ENCODE results near the gene GADD45GIP1. TPM values are rescaled to one million over a fixed set of nuclear protein-coding genes. Genes with fewer than 3 reads are reported as not detected.
"Not testable (repeated sequence)": the region's sequence is repeated elsewhere in the genome, so short reads cannot be mapped to it uniquely, and the experiment has no call there.

The GADD45GIP1 gene
- total RNA-seq, 1 experiment from 2014 or later = 36.7 TPM

DNA sequence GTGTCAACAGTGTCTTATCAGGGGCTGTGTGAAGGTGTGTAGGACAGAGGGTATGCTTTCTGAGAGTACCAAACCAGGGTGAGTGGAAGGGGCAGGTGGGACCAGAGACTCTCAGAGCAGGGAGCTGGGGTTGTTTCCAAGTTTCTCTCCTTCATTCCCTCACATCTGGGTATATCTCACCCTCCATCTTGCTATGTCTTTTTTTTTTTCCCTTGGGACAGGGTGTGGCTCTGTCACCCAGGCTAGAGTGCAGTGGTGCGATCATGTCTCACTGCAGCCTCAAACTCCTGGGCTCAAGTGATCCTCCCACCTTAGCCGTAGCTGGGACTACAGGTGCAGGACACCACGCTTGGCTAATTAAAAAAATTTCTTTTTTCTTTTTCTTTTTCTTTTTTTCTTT lies 23.0 kb upstream of the GADD45GIP1 start:
- Histone ChIP-seq H3K4me3 (ENCODE audit: low read depth in 2 of 2, low read length in 2 of 2) (no peak overlapping the region), H3K27ac (ENCODE audit: low read length) (no peak overlapping the region), H3K27me3 (ENCODE audit: control insufficient read depth, insufficient read depth, low read length) (no peaks in the 10 kb centered on the region), H3K4me1 (ENCODE audit: control insufficient read depth, insufficient read depth, low read length) (peaks cover 7% of the 10 kb centered on the region), H3K9me3 (ENCODE audit: control insufficient read depth, insufficient read depth, low read depth, low read length) (no peaks in the 10 kb centered on the region), H3K36me3 (ENCODE audit: control insufficient read depth, insufficient read depth, low read length) (no peaks in the 10 kb centered on the region)
- no TSS peak for BruUV-seq (replicated peaks)
- ATAC-seq (no peak), DNase-seq (ENCODE audit: low read depth, low spot score) (no peak)
- in situ Hi-C loops (cut with HindIII; ENCODE audit: low pct_unique_long_range_greater_than_20kb, low sequenced_read_pairs) (no loop called here), intact Hi-C loops (cut with micrococcal nuclease; ENCODE audit: unreplicated experiment) (loop anchor here (5.0 to 10.0 kb wide), 3 partner anchors 55 to 282 kb away; no protein-coding TSS in a partner anchor)
- POLR2A ChIA-PET = interaction anchor here (0.5 kb wide), 1 partner anchor 274 kb away, joined by 5 read pairs; no protein-coding TSS in a partner anchor
- CTCF ChIA-PET = no interaction called here
- TF ChIP-seq, protein P1, sequence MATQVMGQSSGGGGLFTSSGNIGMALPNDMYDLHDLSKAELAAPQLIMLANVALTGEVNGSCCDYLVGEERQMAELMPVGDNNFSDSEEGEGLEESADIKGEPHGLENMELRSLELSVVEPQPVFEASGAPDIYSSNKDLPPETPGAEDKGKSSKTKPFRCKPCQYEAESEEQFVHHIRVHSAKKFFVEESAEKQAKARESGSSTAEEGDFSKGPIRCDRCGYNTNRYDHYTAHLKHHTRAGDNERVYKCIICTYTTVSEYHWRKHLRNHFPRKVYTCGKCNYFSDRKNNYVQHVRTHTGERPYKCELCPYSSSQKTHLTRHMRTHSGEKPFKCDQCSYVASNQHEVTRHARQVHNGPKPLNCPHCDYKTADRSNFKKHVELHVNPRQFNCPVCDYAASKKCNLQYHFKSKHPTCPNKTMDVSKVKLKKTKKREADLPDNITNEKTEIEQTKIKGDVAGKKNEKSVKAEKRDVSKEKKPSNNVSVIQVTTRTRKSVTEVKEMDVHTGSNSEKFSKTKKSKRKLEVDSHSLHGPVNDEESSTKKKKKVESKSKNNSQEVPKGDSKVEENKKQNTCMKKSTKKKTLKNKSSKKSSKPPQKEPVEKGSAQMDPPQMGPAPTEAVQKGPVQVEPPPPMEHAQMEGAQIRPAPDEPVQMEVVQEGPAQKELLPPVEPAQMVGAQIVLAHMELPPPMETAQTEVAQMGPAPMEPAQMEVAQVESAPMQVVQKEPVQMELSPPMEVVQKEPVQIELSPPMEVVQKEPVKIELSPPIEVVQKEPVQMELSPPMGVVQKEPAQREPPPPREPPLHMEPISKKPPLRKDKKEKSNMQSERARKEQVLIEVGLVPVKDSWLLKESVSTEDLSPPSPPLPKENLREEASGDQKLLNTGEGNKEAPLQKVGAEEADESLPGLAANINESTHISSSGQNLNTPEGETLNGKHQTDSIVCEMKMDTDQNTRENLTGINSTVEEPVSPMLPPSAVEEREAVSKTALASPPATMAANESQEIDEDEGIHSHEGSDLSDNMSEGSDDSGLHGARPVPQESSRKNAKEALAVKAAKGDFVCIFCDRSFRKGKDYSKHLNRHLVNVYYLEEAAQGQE (IDR thresholded peaks at IDR 0.05; ENCODE audit: insufficient read depth in 1 of 2, low read depth in 2 of 2, low read length in 1 of 2) = no peak
- TF ChIP-seq SIN3A (IDR thresholded peaks at IDR 0.05; ENCODE audit: borderline replicate concordance, insufficient read depth, low read depth, low read length) (no peak), POLR2AphosphoS5 (IDR thresholded peaks at IDR 0.05; ENCODE audit: low read depth, low read length) (no peak), TCF7L2 (IDR thresholded peaks at IDR 0.05; ENCODE audit: low read depth, low read length) (no peak)
- TF ChIP-seq, protein P2, sequence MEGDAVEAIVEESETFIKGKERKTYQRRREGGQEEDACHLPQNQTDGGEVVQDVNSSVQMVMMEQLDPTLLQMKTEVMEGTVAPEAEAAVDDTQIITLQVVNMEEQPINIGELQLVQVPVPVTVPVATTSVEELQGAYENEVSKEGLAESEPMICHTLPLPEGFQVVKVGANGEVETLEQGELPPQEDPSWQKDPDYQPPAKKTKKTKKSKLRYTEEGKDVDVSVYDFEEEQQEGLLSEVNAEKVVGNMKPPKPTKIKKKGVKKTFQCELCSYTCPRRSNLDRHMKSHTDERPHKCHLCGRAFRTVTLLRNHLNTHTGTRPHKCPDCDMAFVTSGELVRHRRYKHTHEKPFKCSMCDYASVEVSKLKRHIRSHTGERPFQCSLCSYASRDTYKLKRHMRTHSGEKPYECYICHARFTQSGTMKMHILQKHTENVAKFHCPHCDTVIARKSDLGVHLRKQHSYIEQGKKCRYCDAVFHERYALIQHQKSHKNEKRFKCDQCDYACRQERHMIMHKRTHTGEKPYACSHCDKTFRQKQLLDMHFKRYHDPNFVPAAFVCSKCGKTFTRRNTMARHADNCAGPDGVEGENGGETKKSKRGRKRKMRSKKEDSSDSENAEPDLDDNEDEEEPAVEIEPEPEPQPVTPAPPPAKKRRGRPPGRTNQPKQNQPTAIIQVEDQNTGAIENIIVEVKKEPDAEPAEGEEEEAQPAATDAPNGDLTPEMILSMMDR (IDR thresholded peaks at IDR 0.05) = no peak

DNA sequence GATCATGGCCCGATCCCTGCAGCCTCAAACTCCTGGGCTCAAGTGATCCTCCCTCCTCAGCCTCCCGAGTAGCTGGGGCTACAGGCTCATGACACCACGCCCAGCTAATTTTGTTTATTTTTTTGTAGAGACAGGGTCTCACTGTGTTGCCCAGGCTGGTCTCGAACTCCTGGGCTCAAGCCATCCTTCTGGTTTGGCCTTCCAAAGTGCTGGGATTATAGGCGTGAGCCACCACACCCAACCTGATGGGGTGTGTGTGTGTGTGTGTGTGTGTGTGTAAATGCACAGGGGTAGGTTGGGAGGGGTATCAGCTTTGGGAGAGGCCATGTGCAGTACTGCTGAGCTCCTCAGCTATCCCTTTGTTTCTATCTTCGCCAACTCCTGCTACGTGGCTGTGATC lies 19.1 kb upstream of the GADD45GIP1 start:
- DNase-seq (ENCODE audit: low read depth, low spot score); in situ Hi-C loops (cut with HindIII; ENCODE audit: low pct_unique_long_range_greater_than_20kb, low sequenced_read_pairs); H3K36me3 ChIP-seq (ENCODE audit: control insufficient read depth, insufficient read depth, low read length); H3K4me1 ChIP-seq (ENCODE audit: control insufficient read depth, insufficient read depth, low read length); H3K9me3 ChIP-seq (ENCODE audit: control insufficient read depth, insufficient read depth, low read depth, low read length); ATAC-seq; H3K27ac ChIP-seq (ENCODE audit: low read length); H3K4me3 ChIP-seq (ENCODE audit: low read depth in 2 of 2, low read length in 2 of 2); BruUV-seq (replicated peaks); POLR2A ChIA-PET; H3K27me3 ChIP-seq (ENCODE audit: control insufficient read depth, insufficient read depth, low read length): not testable (repeated sequence)
- CTCF ChIA-PET = interaction anchor here (1.9 kb wide), 1 partner anchor 10 kb away, joined by 24 read pairs; no protein-coding TSS in a partner anchor
- intact Hi-C loops (cut with micrococcal nuclease; ENCODE audit: unreplicated experiment) = loop anchor here (5.0 kb wide), 2 partner anchors 116 to 286 kb away; no protein-coding TSS in a partner anchor

DNA sequence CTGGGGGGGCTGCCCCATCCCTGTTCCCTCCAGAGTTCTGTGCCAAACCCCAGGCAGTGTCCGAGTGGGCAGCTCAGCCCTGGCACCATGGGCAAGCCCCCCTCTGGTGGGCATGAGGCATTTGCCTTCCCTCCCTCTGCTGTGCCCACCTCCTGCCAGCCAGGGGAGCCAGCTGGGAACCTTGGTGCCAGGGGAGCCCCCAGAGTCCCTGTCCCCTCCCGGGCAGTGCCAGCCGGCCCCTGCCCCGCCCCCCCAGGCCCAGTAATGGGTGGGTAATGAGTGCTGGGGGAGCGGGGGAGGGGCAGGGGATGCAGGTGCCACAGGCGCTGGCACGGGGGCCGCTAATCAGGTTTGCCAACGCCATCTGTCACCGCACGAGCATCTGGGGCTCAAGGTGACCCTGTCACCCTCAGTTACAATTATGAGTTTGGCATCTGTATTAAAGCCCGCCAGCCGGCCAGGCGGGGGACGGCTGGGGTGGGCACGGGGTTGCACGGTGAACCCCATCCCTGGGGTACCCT lies 18.3 kb upstream of the GADD45GIP1 start:
- CTCF ChIA-PET = no interaction called here

More for the DNA sequence above, 18.3 kb upstream of the GADD45GIP1 start:
- in situ Hi-C loops (cut with HindIII; ENCODE audit: low pct_unique_long_range_greater_than_20kb, low sequenced_read_pairs) (no loop called here), intact Hi-C loops (cut with micrococcal nuclease; ENCODE audit: unreplicated experiment) (loop anchor here (5.0 kb wide), 2 partner anchors 117 to 287 kb away; no protein-coding TSS in a partner anchor)
- Histone ChIP-seq H3K4me3 (ENCODE audit: low read depth in 2 of 2, low read length in 2 of 2) (no peak overlapping the region), H3K27me3 (ENCODE audit: control insufficient read depth, insufficient read depth, low read length) (no peaks in the 10 kb centered on the region), H3K4me1 (ENCODE audit: control insufficient read depth, insufficient read depth, low read length) (no peaks in the 10 kb centered on the region), H3K36me3 (ENCODE audit: control insufficient read depth, insufficient read depth, low read length) (no peaks in the 10 kb centered on the region), H3K9me3 (ENCODE audit: control insufficient read depth, insufficient read depth, low read depth, low read length) (no peaks in the 10 kb centered on the region), H3K27ac (ENCODE audit: low read length) (no peak overlapping the region)
- no TSS peak for BruUV-seq (replicated peaks)
- POLR2A ChIA-PET = no interaction called here
- no peak for TF ChIP-seq SIN3A (IDR thresholded peaks at IDR 0.05; ENCODE audit: borderline replicate concordance, insufficient read depth, low read depth, low read length)
- no peak for TF ChIP-seq TCF7L2 (IDR thresholded peaks at IDR 0.05; ENCODE audit: low read depth, low read length)
- TF ChIP-seq, protein P1 (IDR thresholded peaks at IDR 0.05; ENCODE audit: insufficient read depth in 1 of 2, low read depth in 2 of 2, low read length in 1 of 2) = no peak
- TF ChIP-seq, protein P2 (IDR thresholded peaks at IDR 0.05) = no peak
- no peak for TF ChIP-seq POLR2AphosphoS5 (IDR thresholded peaks at IDR 0.05; ENCODE audit: low read depth, low read length)
- DNase-seq (ENCODE audit: low read depth, low spot score) (no peak), ATAC-seq (no peak)

Measured in Panc1 (cell line).